Ovary (tissue), 3 donors: ENCODE data around the gene SIPA1L3.

ENCODE experiments used
- EP300 ChIP-seq: sonication (generic); formaldehyde crosslinking; IDR thresholded peaks from one replicate; pipeline ENCODE4 v1.6.1; 2017; ENCODE audit warnings: antibody characterized with exemption
- POLR2A ChIP-seq: fragments of 450-650 bp; IDR thresholded peaks from one replicate; pipeline ENCODE4 v1.6.1; 2017; ENCODE audit warnings: antibody characterized with exemption, mild to moderate bottlenecking, moderate library complexity
- TF ChIP-seq, protein P1 (sequence below), 3 donors: fragments of 450-650 bp in 2 of 3; fragments of 200-600 bp in 1 of 3; IDR thresholded peaks; one replicate each; pipeline versions ENCODE4 v1.5.1 to v1.8.0; 2016 to 2022; ENCODE audit warnings: antibody characterized with exemption in 3 of 3, mild to moderate bottlenecking in 1 of 3
- donor health status: DM: no; HTN: no; CAD: no.

DNA sequence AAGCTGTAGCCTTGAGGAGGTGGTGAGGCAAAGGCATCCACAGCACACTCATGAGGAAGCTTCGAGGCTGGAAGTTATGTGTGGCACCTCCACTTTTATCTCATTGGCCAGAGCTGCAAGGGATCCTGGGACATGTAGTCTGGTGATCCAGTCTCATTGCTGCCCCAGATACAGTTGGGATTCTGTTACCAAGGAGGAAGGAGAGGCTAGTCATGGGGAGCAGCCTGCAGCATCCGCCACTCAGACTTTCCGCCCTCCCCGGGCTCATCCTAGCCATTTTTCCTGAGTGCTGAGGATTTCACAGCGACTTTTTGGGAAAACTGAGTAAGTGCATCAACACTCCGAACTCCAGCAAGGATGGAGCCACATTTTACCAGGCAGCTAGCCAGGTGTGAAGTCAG is 242.7 kb downstream of the SIPA1L3 start:
- TF ChIP-seq POLR2A, result no peak
- TF ChIP-seq, protein P1, sequence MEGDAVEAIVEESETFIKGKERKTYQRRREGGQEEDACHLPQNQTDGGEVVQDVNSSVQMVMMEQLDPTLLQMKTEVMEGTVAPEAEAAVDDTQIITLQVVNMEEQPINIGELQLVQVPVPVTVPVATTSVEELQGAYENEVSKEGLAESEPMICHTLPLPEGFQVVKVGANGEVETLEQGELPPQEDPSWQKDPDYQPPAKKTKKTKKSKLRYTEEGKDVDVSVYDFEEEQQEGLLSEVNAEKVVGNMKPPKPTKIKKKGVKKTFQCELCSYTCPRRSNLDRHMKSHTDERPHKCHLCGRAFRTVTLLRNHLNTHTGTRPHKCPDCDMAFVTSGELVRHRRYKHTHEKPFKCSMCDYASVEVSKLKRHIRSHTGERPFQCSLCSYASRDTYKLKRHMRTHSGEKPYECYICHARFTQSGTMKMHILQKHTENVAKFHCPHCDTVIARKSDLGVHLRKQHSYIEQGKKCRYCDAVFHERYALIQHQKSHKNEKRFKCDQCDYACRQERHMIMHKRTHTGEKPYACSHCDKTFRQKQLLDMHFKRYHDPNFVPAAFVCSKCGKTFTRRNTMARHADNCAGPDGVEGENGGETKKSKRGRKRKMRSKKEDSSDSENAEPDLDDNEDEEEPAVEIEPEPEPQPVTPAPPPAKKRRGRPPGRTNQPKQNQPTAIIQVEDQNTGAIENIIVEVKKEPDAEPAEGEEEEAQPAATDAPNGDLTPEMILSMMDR (IDR thresholded peaks at IDR 0.05), result no peak
- TF ChIP-seq EP300, result no peak
